PFSK-1 (cell line): ENCODE measurements around the gene DYNC2H1.

ENCODE experiments used
- FOXP2 ChIP-seq: optimal IDR thresholded peaks from 2 replicates; pipeline ENCODE3; 2011; ENCODE audit warnings: borderline replicate concordance, control low read depth, inconsistent platforms; ENCODE audit not compliant: insufficient read depth; ENCODE audit errors: extremely low read length, extremely low read depth
- POLR2AphosphoS5 ChIP-seq: IDR thresholded peaks from 2 replicates; pipeline ENCODE4 v1.6.1; 2012; ENCODE audit warnings: low read depth, mild to moderate bottlenecking, control low read depth, low read length, moderate library complexity
- REST ChIP-seq, 2 experiments: IDR thresholded peaks; 2 replicates each; pipeline versions ENCODE4 v1.6.1 to v1.8.0; 2011 to 2012; ENCODE audit warnings: low read depth in 2 of 2, low read length in 2 of 2, control low read depth in 1 of 2, inconsistent platforms in 1 of 2, mild to moderate bottlenecking in 1 of 2, moderate library complexity in 1 of 2; ENCODE audit not compliant: insufficient read depth in 1 of 2
- SIN3A ChIP-seq: IDR thresholded peaks from 2 replicates; pipeline ENCODE4 v1.6.1; 2012; ENCODE audit warnings: mild to moderate bottlenecking, low read length, moderate library complexity, borderline replicate concordance; ENCODE audit not compliant: insufficient read depth
- TAF1 ChIP-seq: IDR thresholded peaks from 2 replicates; pipeline ENCODE4 v1.6.1; 2012; ENCODE audit warnings: low read length, control low read depth, borderline replicate concordance; ENCODE audit not compliant: insufficient read depth

Gene DYNC2H1

GRCh38 chr11:103378931-103379330 lies 269.7 kb downstream of the DYNC2H1 start:
- TF ChIP-seq SIN3A (no peak), FOXP2 (no peak), POLR2AphosphoS5 (no peak), TAF1 (no peak), REST (IDR thresholded peaks at IDR 0.05; ENCODE audit: insufficient read depth in 1 of 2, low read depth in 2 of 2, low read length in 2 of 2) (no peak)

- TF ChIP-seq SIN3A (no peak), REST (IDR thresholded peaks at IDR 0.05; ENCODE audit: insufficient read depth in 1 of 2, low read depth in 2 of 2, low read length in 2 of 2) (no peak), FOXP2 (no peak), TAF1 (no peak), POLR2AphosphoS5 (no peak)
Measured at GRCh38 chr11:103380031-103380430, 270.8 kb downstream of the DYNC2H1 start.

GRCh38 chr11:103384652-103385051 lies 275.4 kb downstream of the DYNC2H1 start:
- TF ChIP-seq POLR2AphosphoS5 = no peak
- TF ChIP-seq TAF1 = no peak
- TF ChIP-seq REST (IDR thresholded peaks at IDR 0.05; ENCODE audit: insufficient read depth in 1 of 2, low read depth in 2 of 2, low read length in 2 of 2) = no peak
- TF ChIP-seq SIN3A = no peak
- TF ChIP-seq FOXP2 = no peak

GRCh38 chr11:103395612-103396011 lies 286.4 kb downstream of the DYNC2H1 start:
- TF ChIP-seq FOXP2 = no peak
- TF ChIP-seq SIN3A = no peak
- TF ChIP-seq POLR2AphosphoS5 = no peak
- no peak for TF ChIP-seq TAF1
- no peak for TF ChIP-seq REST (IDR thresholded peaks at IDR 0.05; ENCODE audit: insufficient read depth in 1 of 2, low read depth in 2 of 2, low read length in 2 of 2)

GRCh38 chr11:103396237-103396636 lies 287.0 kb downstream of the DYNC2H1 start:
- TF ChIP-seq SIN3A = no peak
- TF ChIP-seq POLR2AphosphoS5 = no peak
- no peak for TF ChIP-seq FOXP2
- TF ChIP-seq REST (IDR thresholded peaks at IDR 0.05; ENCODE audit: insufficient read depth in 1 of 2, low read depth in 2 of 2, low read length in 2 of 2) = no peak
- TF ChIP-seq TAF1 = no peak
